MM.1S (cell line): Measurements from ENCODE around the gene S100A1.

Experiments used
- DNase-seq: peaks from one replicate; pipeline ENCODE4 v3.0.0-alpha.2; 2015
- H2AFZ ChIP-seq: fragments of 300-600 bp; sonication (generic); 2 replicates; pipeline ENCODE4 v1.6.0; 2016; ENCODE audit warnings: antibody characterized with exemption, low read length
- H3F3A ChIP-seq: fragments of 300-600 bp; sonication (generic); 2 replicates; pipeline ENCODE4 v1.6.1; 2016; ENCODE audit warnings: mild to moderate bottlenecking, antibody characterized with exemption, low read length, moderate library complexity, mixed read lengths; ENCODE audit not compliant: insufficient read depth
- H3K27ac ChIP-seq: fragments of 300-600 bp; sonication (generic); 2 replicates; pipeline ENCODE4 v1.5.1; 2016; ENCODE audit warnings: mild to moderate bottlenecking, low read length
- H3K27me3 ChIP-seq: fragments of 300-600 bp; sonication (generic); replicated peaks from 2 replicates; pipeline ENCODE4 v1.6.0; 2016; ENCODE audit warnings: low read length; ENCODE audit not compliant: insufficient read depth
- H3K36me3 ChIP-seq: fragments of 300-600 bp; sonication (generic); replicated peaks from 2 replicates; pipeline ENCODE4 v1.6.1; 2016; ENCODE audit warnings: mild to moderate bottlenecking, low read length, mixed read lengths; ENCODE audit not compliant: insufficient read depth
- H3K4me1 ChIP-seq: fragments of 300-600 bp; sonication (generic); 2 replicates; pipeline ENCODE4 v1.6.1; 2016; ENCODE audit warnings: low read length, mixed read lengths
- H3K4me2 ChIP-seq: fragments of 300-600 bp; sonication (generic); 2 replicates; pipeline ENCODE4 v1.6.0; 2016; ENCODE audit warnings: low read depth, low read length
- H3K4me3 ChIP-seq: fragments of 300-600 bp; sonication (generic); 2 replicates; pipeline ENCODE4 v1.5.1; 2016; ENCODE audit warnings: low read length, mixed read lengths
- H3K79me2 ChIP-seq: fragments of 300-600 bp; sonication (generic); 2 replicates; pipeline ENCODE4 v1.6.1; 2016; ENCODE audit warnings: mixed run types, low read length, mixed read lengths
- H3K9ac ChIP-seq: fragments of 300-600 bp; sonication (generic); 2 replicates; pipeline ENCODE4 v1.6.1; 2016; ENCODE audit warnings: low read length, mixed read lengths
- H3K9me2 ChIP-seq: fragments of 300-600 bp; sonication (generic); replicated peaks from 2 replicates; pipeline ENCODE4 v1.6.1; 2016; ENCODE audit warnings: mild to moderate bottlenecking, low read length, mixed read lengths; ENCODE audit not compliant: insufficient read depth
- H3K9me3 ChIP-seq: fragments of 300-600 bp; sonication (generic); replicated peaks from 2 replicates; pipeline ENCODE4 v1.6.1; 2016; ENCODE audit warnings: mild to moderate bottlenecking, low read length, mixed read lengths; ENCODE audit not compliant: insufficient read depth
- H4K20me1 ChIP-seq: fragments of 300-600 bp; sonication (generic); 2 replicates; pipeline ENCODE4 v1.6.1; 2016; ENCODE audit warnings: mild to moderate bottlenecking, low read length, moderate library complexity, mixed read lengths; ENCODE audit not compliant: insufficient read depth
- CTCF ChIP-seq: fragments of 300-600 bp; sonication (generic); IDR thresholded peaks from 2 replicates; pipeline ENCODE4 v1.5.1; 2016; ENCODE audit warnings: antibody characterized with exemption, low read length, mixed read lengths
- EZH2 ChIP-seq: fragments of 300-600 bp; sonication (generic); optimal IDR thresholded peaks from 2 replicates; pipeline ENCODE3; 2017; ENCODE audit warnings: low read depth, mild to moderate bottlenecking, antibody characterized with exemption, low read length, mixed read lengths
- EZH2phosphoT487 ChIP-seq: fragments of 300-600 bp; sonication (generic); IDR thresholded peaks from 2 replicates; pipeline ENCODE4 v1.6.1; 2018; ENCODE audit warnings: antibody characterized with exemption, low read length

The S100A1 gene

GRCh38 chr1:153606194-153606593, 22.0 kb upstream of the S100A1 start:
- H3F3A ChIP-seq, result no peaks in the 10 kb centered on the region

GRCh38 chr1:153607381-153607780, 20.9 kb upstream of the S100A1 start:
- Histone ChIP-seq H3K4me1 (no peaks in the 10 kb centered on the region), H2AFZ (no peak overlapping the region), H3K79me2 (no peaks in the 10 kb centered on the region), H3K9me2 (no peaks in the 10 kb centered on the region), H3K9ac (no peak overlapping the region), H3F3A (no peaks in the 10 kb centered on the region), H3K4me2 (no peak overlapping the region), H3K9me3 (no peaks in the 10 kb centered on the region), H3K27me3 (no peaks in the 10 kb centered on the region), H3K36me3 (no peaks in the 10 kb centered on the region), H3K4me3 (no peak overlapping the region), H3K27ac (no peak overlapping the region), H4K20me1 (no peaks in the 10 kb centered on the region)
- DNase-seq, result no peak
- TF ChIP-seq EZH2phosphoT487 (no peak), EZH2 (no peak), CTCF (no peak)

More at GRCh38 chr1:153606194-153606593, 22.0 kb upstream of the S100A1 start:
- H4K20me1 ChIP-seq, result no peaks in the 10 kb centered on the region
- H3K27me3 ChIP-seq, result no peaks in the 10 kb centered on the region
- no peak overlapping the region for H2AFZ ChIP-seq
- no peaks in the 10 kb centered on the region for H3K4me1 ChIP-seq
- no peak overlapping the region for H3K4me3 ChIP-seq
- no peaks in the 10 kb centered on the region for H3K79me2 ChIP-seq
- H3K9me2 ChIP-seq, result no peaks in the 10 kb centered on the region
- TF ChIP-seq EZH2phosphoT487, result no peak
- TF ChIP-seq CTCF, result no peak
- TF ChIP-seq EZH2, result no peak
- H3K4me2 ChIP-seq, result no peak overlapping the region
- no peak overlapping the region for H3K9ac ChIP-seq
- H3K9me3 ChIP-seq, result no peaks in the 10 kb centered on the region
- no peaks in the 10 kb centered on the region for H3K36me3 ChIP-seq
- no peak overlapping the region for H3K27ac ChIP-seq
- DNase-seq, result no peak

- Histone ChIP-seq H3K36me3 (no peaks in the 10 kb centered on the region), H3K79me2 (no peaks in the 10 kb centered on the region), H3K4me1 (no peaks in the 10 kb centered on the region)
Measured at GRCh38 chr1:153608089-153608682, 20.0 kb upstream of the S100A1 start.

More at GRCh38 chr1:153608089-153608682, 20.0 kb upstream of the S100A1 start:
- H3K27ac ChIP-seq, result no peak overlapping the region
- no peak overlapping the region for H3K9ac ChIP-seq
- no peak overlapping the region for H2AFZ ChIP-seq
- TF ChIP-seq CTCF (no peak), EZH2phosphoT487 (no peak), EZH2 (no peak)
- H4K20me1 ChIP-seq, result no peaks in the 10 kb centered on the region
- H3K4me3 ChIP-seq, result no peak overlapping the region
- H3F3A ChIP-seq, result no peaks in the 10 kb centered on the region
- H3K9me3 ChIP-seq, result no peaks in the 10 kb centered on the region
- DNase-seq, result no peak
- no peak overlapping the region for H3K4me2 ChIP-seq
- H3K9me2 ChIP-seq, result no peaks in the 10 kb centered on the region
- H3K27me3 ChIP-seq, result no peaks in the 10 kb centered on the region
